HEK293 (cell line): ENCODE results near the gene TTC9.

ENCODE experiments used
- CTCF ChIP-seq: fragments of 450-650 bp; formaldehyde crosslinking; IDR thresholded peaks from 2 replicates; pipeline ENCODE4 v1.5.1; 2016; ENCODE audit warnings: missing biosample characterization, missing genetic modification characterization
- FEZF1 ChIP-seq: fragments of 450-650 bp; formaldehyde crosslinking; IDR thresholded peaks from 2 replicates; pipeline ENCODE4 v1.5.1; 2016; ENCODE audit warnings: missing biosample characterization, missing genetic modification characterization
- MZF1 ChIP-seq: fragments of 450-650 bp; formaldehyde crosslinking; IDR thresholded peaks from 2 replicates; pipeline ENCODE4 v1.5.1; 2017; ENCODE audit warnings: missing biosample characterization, missing genetic modification characterization, borderline replicate concordance
- REST ChIP-seq: fragments of 450-650 bp; formaldehyde crosslinking; IDR thresholded peaks from 2 replicates; pipeline ENCODE4 v1.5.1; 2016; ENCODE audit warnings: missing biosample characterization, missing genetic modification characterization
- YY1 ChIP-seq: fragments of 450-650 bp; formaldehyde crosslinking; IDR thresholded peaks from 2 replicates; pipeline ENCODE4 v1.5.1; 2018; ENCODE audit warnings: missing biosample characterization, missing genetic modification characterization
- ZNF148 ChIP-seq: fragments of 450-650 bp; formaldehyde crosslinking; IDR thresholded peaks from 2 replicates; pipeline ENCODE4 v1.5.0; 2017; ENCODE audit warnings: missing biosample characterization, missing genetic modification characterization, borderline replicate concordance
- ZNF169 ChIP-seq: fragments of 450-650 bp; formaldehyde crosslinking; IDR thresholded peaks from 2 replicates; pipeline ENCODE4 v1.5.1; 2016; ENCODE audit warnings: missing biosample characterization, missing genetic modification characterization
- ZNF19 ChIP-seq: fragments of 450-650 bp; formaldehyde crosslinking; IDR thresholded peaks from 2 replicates; pipeline ENCODE4; 2016; ENCODE audit warnings: missing biosample characterization, missing genetic modification characterization, low read depth
- ZNF324 ChIP-seq: fragments of 450-650 bp; formaldehyde crosslinking; IDR thresholded peaks from 2 replicates; pipeline ENCODE4 v1.5.1; 2016; ENCODE audit warnings: missing biosample characterization, missing genetic modification characterization
- ZNF513 ChIP-seq: fragments of 450-650 bp; IDR thresholded peaks from 2 replicates; pipeline ENCODE4 v1.5.1; 2018; ENCODE audit warnings: missing biosample characterization, missing genetic modification characterization
- ZNF580 ChIP-seq: fragments of 450-650 bp; formaldehyde crosslinking; IDR thresholded peaks from 2 replicates; pipeline ENCODE4 v1.5.1; 2016; ENCODE audit warnings: missing biosample characterization, missing genetic modification characterization

GRCh38 chr14:70683983-70684382 lies 42.3 kb downstream of the TTC9 start:
- TF ChIP-seq FEZF1 (tag by site-specific recombination) (no peak), ZNF169 (no peak), CTCF (no peak), ZNF19 (tag by site-specific recombination) (no peak), ZNF148 (tag by site-specific recombination) (no peak), REST (no peak), MZF1 (no peak), YY1 (tag by site-specific recombination) (no peak), ZNF513 (tag by site-specific recombination) (no peak), ZNF580 (tag by site-specific recombination) (no peak), ZNF324 (tag by site-specific recombination) (no peak)
